ENCODE results near the gene USP17L10.
"Not testable (repeated sequence)": the region's sequence is repeated elsewhere in the genome, so short reads cannot be mapped to it uniquely, and the experiment has no call there.

Gene USP17L10

GRCh38 chr4:9247953-9248680, 37.7 kb downstream of the USP17L10 start, which contains the start of gene USP17L18:
Gene USP17L18 (plus strand): TSS chr4:9248630. CDS start chr4:9248630, 0 bp downstream.
- not testable (repeated sequence) for H3K27me3 ChIP-seq (ENCODE audit: control insufficient read depth, insufficient read depth, low read length); H3K36me3 ChIP-seq (ENCODE audit: control insufficient read depth, insufficient read depth, low read length); H3K4me1 ChIP-seq (ENCODE audit: control insufficient read depth, insufficient read depth, low read length); H3K9ac ChIP-seq (ENCODE audit: low read length); H3K4me3 ChIP-seq (ENCODE audit: low read length); H3K9me3 ChIP-seq (ENCODE audit: control insufficient read depth, low read length)

GRCh38 chr4:9253078-9253477, 42.6 kb downstream of the USP17L10 start, which contains the start of gene USP17L19:
Gene USP17L19 (plus strand): TSS chr4:9253378. CDS start chr4:9253378, 0 bp downstream.
- not testable (repeated sequence) for H3K9ac ChIP-seq (ENCODE audit: low read length); H3K27me3 ChIP-seq (ENCODE audit: control insufficient read depth, insufficient read depth, low read length); H3K4me1 ChIP-seq (ENCODE audit: control insufficient read depth, insufficient read depth, low read length); H3K9me3 ChIP-seq (ENCODE audit: control insufficient read depth, low read length); H3K36me3 ChIP-seq (ENCODE audit: control insufficient read depth, insufficient read depth, low read length); H3K4me3 ChIP-seq (ENCODE audit: low read length)

- not testable (repeated sequence) for H3K9me3 ChIP-seq (ENCODE audit: control insufficient read depth, low read length); H3K27me3 ChIP-seq (ENCODE audit: control insufficient read depth, insufficient read depth, low read length); H3K36me3 ChIP-seq (ENCODE audit: control insufficient read depth, insufficient read depth, low read length); H3K4me1 ChIP-seq (ENCODE audit: control insufficient read depth, insufficient read depth, low read length); H3K4me3 ChIP-seq (ENCODE audit: low read length); H3K9ac ChIP-seq (ENCODE audit: low read length)
These were observed 47.4 kb downstream of the USP17L10 start, which contains the start of gene USP17L20 for GRCh38 chr4:9257824-9258223. Gene USP17L20 (plus strand): TSS chr4:9258124. CDS start chr4:9258124, 0 bp downstream.

All from mucosa of stomach (tissue), 1 donor.